ENCODE results near the gene LDAH. TPM values are rescaled to one million over a fixed set of nuclear protein-coding genes. Genes with fewer than 3 reads are reported as not detected.

LDAH gene
- total RNA-seq, 1 donor from 2014 or later: 34.7 TPM

DNA sequence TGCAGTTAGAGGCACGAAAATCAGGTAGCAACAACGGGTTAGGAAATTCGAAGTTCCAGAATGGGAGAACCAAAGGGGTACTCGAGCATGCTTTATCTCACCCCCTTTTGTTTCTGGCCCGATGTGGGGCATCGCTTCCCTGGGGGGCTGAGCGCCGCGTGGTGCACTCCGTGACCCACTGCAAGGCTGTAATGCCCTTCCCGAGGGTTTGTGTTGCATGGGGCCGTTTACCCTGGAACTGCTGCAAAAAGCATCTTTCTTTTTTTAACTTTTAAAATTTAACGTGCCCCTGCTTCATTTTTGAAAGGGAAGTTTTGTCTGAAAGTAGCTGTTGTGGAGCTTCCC, 151.2 kb downstream of the LDAH start:
- Mint-ChIP-seq H3K36me3 (ENCODE audit: low read depth) (no peaks in the 10 kb centered on the region), H3K9me3 (no peaks in the 10 kb centered on the region), H3K4me1 (ENCODE audit: low read depth) (peaks cover 4% of the 10 kb centered on the region), H3K27ac (no peak overlapping the region), H3K4me3 (no peak overlapping the region), H3K27me3 (ENCODE audit: insufficient read depth) (peaks cover 31% of the 10 kb centered on the region)
- intact Hi-C loops (cut with micrococcal nuclease): no loop called here
- no peak for DNase-seq (ENCODE audit: low spot score)

DNA sequence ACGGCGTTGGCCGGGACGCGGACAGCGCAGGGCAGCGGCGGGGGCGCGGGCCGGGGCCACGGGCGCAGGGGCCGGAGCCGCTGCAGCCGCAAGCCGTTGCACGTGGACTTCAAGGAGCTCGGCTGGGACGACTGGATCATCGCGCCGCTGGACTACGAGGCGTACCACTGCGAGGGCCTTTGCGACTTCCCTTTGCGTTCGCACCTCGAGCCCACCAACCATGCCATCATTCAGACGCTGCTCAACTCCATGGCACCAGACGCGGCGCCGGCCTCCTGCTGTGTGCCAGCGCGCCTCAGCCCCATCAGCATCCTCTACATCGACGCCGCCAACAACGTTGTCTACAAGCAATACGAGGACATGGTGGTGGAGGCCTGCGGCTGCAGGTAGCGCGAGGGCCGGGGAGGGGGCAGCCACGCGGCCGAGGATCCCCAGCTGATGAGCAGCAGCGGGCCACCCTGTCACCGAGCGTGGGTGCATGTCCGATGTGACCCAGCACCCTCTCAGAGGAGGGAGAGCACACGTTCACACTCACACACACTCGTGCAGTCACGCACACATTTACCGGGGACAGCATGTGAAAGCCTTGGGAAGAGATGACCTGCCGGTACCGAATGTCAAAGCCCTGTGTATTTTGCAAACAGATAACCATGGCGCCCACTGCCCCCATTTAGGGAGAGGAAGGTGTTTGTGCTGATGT, 151.7 kb downstream of the LDAH start:
- H3K4me3 Mint-ChIP-seq: no peak overlapping the region
- no peaks in the 10 kb centered on the region for H3K36me3 Mint-ChIP-seq (ENCODE audit: low read depth)
- DNase-seq (ENCODE audit: low spot score): no peak
- no peaks in the 10 kb centered on the region for H3K9me3 Mint-ChIP-seq
- intact Hi-C loops (cut with micrococcal nuclease): no loop called here
- H3K27ac Mint-ChIP-seq: no peak overlapping the region
- peaks cover 34% of the 10 kb centered on the region for H3K27me3 Mint-ChIP-seq (ENCODE audit: insufficient read depth)
- H3K4me1 Mint-ChIP-seq (ENCODE audit: low read depth): peaks cover 4% of the 10 kb centered on the region

- peaks cover 37% of the 10 kb centered on the region for H3K27me3 Mint-ChIP-seq (ENCODE audit: insufficient read depth)
- intact Hi-C loops (cut with micrococcal nuclease): no loop called here
Observed at GRCh38 chr2:20670315-20671035, 152.4 kb downstream of the LDAH start.

DNA sequence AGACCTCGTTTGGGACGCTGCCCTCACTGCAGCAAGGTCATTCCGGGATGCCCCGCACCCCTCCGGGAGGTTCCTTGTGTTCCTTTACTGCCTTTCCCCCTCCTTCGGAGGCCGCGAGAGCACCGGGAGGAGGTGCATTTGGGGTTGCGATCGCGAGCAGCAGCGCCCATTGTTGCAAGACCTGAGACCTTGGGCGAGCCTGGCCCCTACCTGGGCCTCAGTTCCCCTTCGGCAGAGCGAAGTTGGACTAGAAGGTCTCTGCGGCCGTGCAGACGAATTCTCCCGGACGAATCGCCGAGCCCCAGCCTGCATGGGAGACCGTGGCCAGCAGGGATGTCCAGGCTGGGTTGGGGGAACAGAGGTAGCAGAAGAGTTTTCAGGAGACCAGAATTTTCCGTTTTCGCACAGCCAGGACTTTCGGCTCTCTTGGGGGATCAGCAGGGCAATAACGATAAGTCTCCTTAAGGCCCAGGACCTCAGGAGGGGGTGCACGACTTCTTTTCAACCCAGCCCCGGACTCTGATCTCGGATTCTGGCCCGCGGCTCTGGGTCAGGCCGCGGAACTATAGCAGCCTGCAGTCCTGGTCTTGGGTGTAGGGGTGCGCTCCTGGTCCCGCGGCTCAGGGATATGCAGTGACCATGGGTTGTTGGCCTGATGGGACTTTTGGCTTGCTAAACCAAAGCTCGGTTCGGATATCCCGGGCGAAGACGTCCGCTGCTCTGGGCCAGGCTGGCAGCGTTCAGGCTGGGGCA, 153.2 kb downstream of the LDAH start:
- peaks cover 4% of the 10 kb centered on the region for H3K4me1 Mint-ChIP-seq (ENCODE audit: low read depth)

More at GRCh38 chr2:20670315-20671035, 152.4 kb downstream of the LDAH start:
- Mint-ChIP-seq H3K27ac (no peak overlapping the region), H3K9me3 (no peaks in the 10 kb centered on the region), H3K36me3 (ENCODE audit: low read depth) (no peaks in the 10 kb centered on the region), H3K4me1 (ENCODE audit: low read depth) (peaks cover 4% of the 10 kb centered on the region), H3K4me3 (no peak overlapping the region)
- DNase-seq (ENCODE audit: low spot score): no peak

GRCh38 chr2:20668871-20669475, 153.9 kb downstream of the LDAH start:
- H3K4me1 Mint-ChIP-seq (ENCODE audit: low read depth): peaks cover 4% of the 10 kb centered on the region
- DNase-seq (ENCODE audit: low spot score): no peak
- intact Hi-C loops (cut with micrococcal nuclease): no loop called here
- peaks cover 48% of the 10 kb centered on the region for H3K27me3 Mint-ChIP-seq (ENCODE audit: insufficient read depth)
- no peaks in the 10 kb centered on the region for H3K36me3 Mint-ChIP-seq (ENCODE audit: low read depth)
- no peak overlapping the region for H3K4me3 Mint-ChIP-seq
- no peak overlapping the region for H3K27ac Mint-ChIP-seq
- H3K9me3 Mint-ChIP-seq: no peaks in the 10 kb centered on the region

More for the DNA sequence above, 153.2 kb downstream of the LDAH start:
- no peaks in the 10 kb centered on the region for H3K9me3 Mint-ChIP-seq
- intact Hi-C loops (cut with micrococcal nuclease): no loop called here
- no peaks in the 10 kb centered on the region for H3K36me3 Mint-ChIP-seq (ENCODE audit: low read depth)
- no peak overlapping the region for H3K27ac Mint-ChIP-seq
- no peak for DNase-seq (ENCODE audit: low spot score)
- peaks cover 40% of the 10 kb centered on the region for H3K27me3 Mint-ChIP-seq (ENCODE audit: insufficient read depth)
- no peak overlapping the region for H3K4me3 Mint-ChIP-seq

GRCh38 chr2:20668451-20668850, 154.4 kb downstream of the LDAH start:
- H3K9me3 Mint-ChIP-seq: no peaks in the 10 kb centered on the region
- peaks cover 53% of the 10 kb centered on the region for H3K27me3 Mint-ChIP-seq (ENCODE audit: insufficient read depth)
- no peak overlapping the region for H3K27ac Mint-ChIP-seq
- no peak for DNase-seq (ENCODE audit: low spot score)
- intact Hi-C loops (cut with micrococcal nuclease): no loop called here
- H3K4me3 Mint-ChIP-seq: peak overlapping the region; percentile 67
- no peaks in the 10 kb centered on the region for H3K36me3 Mint-ChIP-seq (ENCODE audit: low read depth)
- H3K4me1 Mint-ChIP-seq (ENCODE audit: low read depth): peaks cover 4% of the 10 kb centered on the region

DNA sequence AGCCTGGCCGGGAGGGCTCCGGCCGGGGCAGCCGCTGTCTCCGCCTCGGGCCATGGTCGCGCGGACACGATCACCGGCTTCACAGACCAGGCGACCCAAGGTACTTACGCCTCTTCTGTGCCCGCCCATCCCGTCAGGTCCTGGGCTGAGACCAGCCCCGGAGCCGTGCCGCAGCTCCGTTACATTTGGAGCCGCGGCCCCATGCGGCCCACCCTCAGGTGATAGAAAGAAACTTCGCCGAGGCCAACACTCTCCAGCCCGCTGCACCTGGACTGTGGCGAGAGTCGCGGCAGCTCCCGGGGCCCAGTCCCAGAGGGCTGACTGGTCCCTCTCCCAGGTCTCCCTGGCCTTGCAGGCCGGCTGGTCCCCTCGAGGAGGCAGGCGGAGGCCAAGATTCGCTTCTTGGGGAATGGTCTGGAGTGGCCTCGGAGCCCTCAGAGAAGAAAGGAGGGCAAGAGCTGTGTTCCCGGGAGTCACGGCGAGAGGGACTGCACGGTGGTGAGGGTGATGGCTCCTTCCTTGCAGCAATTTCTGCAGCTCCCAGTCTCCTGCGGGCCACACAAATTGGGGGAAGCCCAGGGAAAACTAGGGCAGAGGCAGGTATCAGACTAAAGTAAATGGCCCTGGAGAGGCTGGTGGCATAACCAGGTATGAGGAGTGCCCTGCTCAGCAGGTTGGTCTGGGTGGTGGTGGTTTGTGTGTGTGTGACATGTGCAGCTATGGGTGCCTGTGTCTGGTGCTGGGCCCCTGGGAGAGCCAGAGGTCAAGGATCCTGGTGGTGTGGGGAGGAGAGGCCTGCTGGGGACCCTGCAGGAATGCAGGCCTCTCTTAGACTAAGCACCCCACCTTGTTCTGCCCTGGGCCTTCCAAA, 155.1 kb downstream of the LDAH start:
- Mint-ChIP-seq H3K4me3 (peak overlapping the region; percentile 67), H3K4me1 (ENCODE audit: low read depth) (peaks cover 4% of the 10 kb centered on the region), H3K9me3 (no peaks in the 10 kb centered on the region), H3K27me3 (ENCODE audit: insufficient read depth) (peaks cover 57% of the 10 kb centered on the region), H3K27ac (no peak overlapping the region), H3K36me3 (ENCODE audit: low read depth) (no peaks in the 10 kb centered on the region)
- no peak for DNase-seq (ENCODE audit: low spot score)
- intact Hi-C loops (cut with micrococcal nuclease): no loop called here

- no peak overlapping the region for H3K4me3 Mint-ChIP-seq
- no peaks in the 10 kb centered on the region for H3K9me3 Mint-ChIP-seq
- intact Hi-C loops (cut with micrococcal nuclease): no loop called here
- peaks cover 4% of the 10 kb centered on the region for H3K4me1 Mint-ChIP-seq (ENCODE audit: low read depth)
- H3K27ac Mint-ChIP-seq: no peak overlapping the region
- DNase-seq (ENCODE audit: low spot score): no peak
- H3K27me3 Mint-ChIP-seq (ENCODE audit: insufficient read depth): peaks cover 59% of the 10 kb centered on the region
- H3K36me3 Mint-ChIP-seq (ENCODE audit: low read depth): no peaks in the 10 kb centered on the region
Observed at GRCh38 chr2:20667151-20667530, 155.8 kb downstream of the LDAH start.

DNA sequence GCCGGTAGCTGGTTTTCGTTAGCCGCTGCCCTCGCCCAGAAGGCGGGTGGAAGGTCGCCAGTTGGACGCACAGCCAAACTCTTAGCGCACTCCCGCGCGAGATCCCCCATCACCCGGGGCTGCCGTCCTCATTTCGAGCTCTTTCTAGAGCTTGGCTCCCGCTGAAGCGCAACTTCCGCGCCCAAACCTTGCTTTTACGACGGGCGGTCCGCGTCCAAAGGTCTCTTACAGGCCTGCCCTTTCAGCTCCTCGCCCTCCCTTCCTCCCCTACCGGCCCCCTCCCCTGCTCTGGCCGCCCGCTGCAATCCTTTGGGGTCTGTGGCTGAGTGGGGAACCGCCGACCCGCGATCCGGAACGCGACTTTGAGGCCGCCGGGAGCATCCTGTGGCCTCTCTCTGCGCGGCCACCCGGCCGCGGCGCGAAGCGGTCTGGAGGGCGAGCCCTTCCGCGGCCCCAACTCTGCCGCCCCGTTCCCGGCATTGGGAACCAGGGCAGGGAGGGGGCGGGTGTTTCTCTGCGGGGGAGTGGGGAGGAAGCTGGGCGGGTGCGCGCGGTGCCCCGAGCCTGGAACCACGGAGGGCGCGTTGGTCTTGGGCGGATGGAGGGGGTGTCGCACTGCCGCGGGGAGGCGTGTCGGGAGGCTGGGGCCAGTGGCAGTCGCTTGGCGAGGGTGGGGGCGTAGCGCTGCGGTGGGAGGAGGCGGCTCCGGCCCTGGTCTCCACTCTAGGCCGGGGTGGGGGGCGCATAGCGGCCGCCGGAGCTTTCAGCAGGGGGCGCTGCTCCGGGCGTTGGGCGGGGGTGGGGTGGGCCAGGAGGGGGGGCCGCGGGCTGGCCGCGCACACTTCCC, 156.4 kb downstream of the LDAH start, which contains the start of gene GDF7:
Gene GDF7, plus strand, starts transcription at position 841 of the 847 bp plus-strand sequence. CDS start 96 bp downstream, outside the sequence.
- Mint-ChIP-seq H3K4me1 (ENCODE audit: low read depth) (peaks cover 4% of the 10 kb centered on the region), H3K4me3 (peak within 1 kb of the TSS; percentile 72), H3K27ac (no peak within 1 kb of the TSS), H3K9me3 (no peaks in the 10 kb centered on the region), H3K36me3 (ENCODE audit: low read depth) (no peaks in the 10 kb centered on the region), H3K27me3 (ENCODE audit: insufficient read depth) (peaks cover 62% of the 10 kb centered on the region)
- intact Hi-C loops (cut with micrococcal nuclease): no loop called here
- DNase-seq (ENCODE audit: low spot score): no peak

DNA sequence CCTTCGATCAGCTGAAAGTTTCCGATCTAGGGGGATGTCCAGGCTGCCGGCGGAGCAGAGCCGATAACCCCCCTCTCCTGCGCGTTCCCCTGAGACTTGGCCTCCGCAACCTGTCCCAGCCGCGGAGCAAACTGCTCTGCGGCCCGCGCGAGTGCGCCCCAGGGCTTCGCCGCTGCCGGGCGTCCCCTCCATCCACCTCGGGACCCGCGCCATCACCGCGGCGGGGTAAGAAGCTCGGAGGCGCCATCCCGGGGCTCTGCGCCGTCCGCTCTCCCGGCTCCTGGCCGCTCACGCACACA, 156.9 kb downstream of the LDAH start:
- Mint-ChIP-seq H3K4me1 (ENCODE audit: low read depth) (peaks cover 4% of the 10 kb centered on the region), H3K36me3 (ENCODE audit: low read depth) (no peaks in the 10 kb centered on the region), H3K27me3 (ENCODE audit: insufficient read depth) (peaks cover 68% of the 10 kb centered on the region), H3K4me3 (peak overlapping the region; percentile 72), H3K9me3 (no peaks in the 10 kb centered on the region), H3K27ac (no peak overlapping the region)
- no peak for DNase-seq (ENCODE audit: low spot score)
- intact Hi-C loops (cut with micrococcal nuclease): no loop called here

GRCh38 chr2:20665243-20666004, 157.5 kb downstream of the LDAH start:
- Mint-ChIP-seq H3K27ac (no peak overlapping the region), H3K27me3 (ENCODE audit: insufficient read depth) (peaks cover 69% of the 10 kb centered on the region), H3K4me3 (peak overlapping the region; percentile 72), H3K9me3 (no peaks in the 10 kb centered on the region), H3K36me3 (ENCODE audit: low read depth) (no peaks in the 10 kb centered on the region), H3K4me1 (ENCODE audit: low read depth) (peaks cover 4% of the 10 kb centered on the region)
- no peak for DNase-seq (ENCODE audit: low spot score)
- intact Hi-C loops (cut with micrococcal nuclease): loop anchor here (1.0 kb wide), 1 partner anchor 14 kb away; the partner anchor contains the start of gene HS1BP3

All from activated T-helper 1 cell treated with anti-CD3 and anti-CD28 coated beads, Interleukin-12 subunit alpha, Interleukin-12 subunit beta, Interleukin-2, Interleukin-4 antibody, amounts not matched to agents 30 ng/mL and 10 ng/mL and 1 ng/mL, durations not matched to agents 14 hours and 24 hours and 36 hours (primary cell).